GM19455 (cell line): ENCODE results near the gene TCF25.
A peak's percentile ranks its signal among the peaks of the same experiment; 100 is the strongest.

Experiments used
- ATAC-seq: cut with Tn5 transposase; IDR thresholded peaks from one replicate; pipeline ENCODE4 v1.9.1; 2021; ENCODE audit not compliant: unreplicated experiment

Gene TCF25

GRCh38 chr16:89843409-89844350 lies 29.7 kb upstream of the TCF25 start:
- ATAC-seq: no peak

GRCh38 chr16:89844739-89845339 lies 28.6 kb upstream of the TCF25 start:
- no peak for ATAC-seq

GRCh38 chr16:89845417-89845816 lies 28.0 kb upstream of the TCF25 start:
- no peak for ATAC-seq

GRCh38 chr16:89847051-89847939 lies 26.1 kb upstream of the TCF25 start:
- no peak for ATAC-seq

- no peak for ATAC-seq
These were observed 25.5 kb upstream of the TCF25 start for GRCh38 chr16:89847940-89848297.

- ATAC-seq: no peak
These were observed 24.4 kb upstream of the TCF25 start for GRCh38 chr16:89848974-89849373.

- ATAC-seq: no peak
These were observed 19.9 kb upstream of the TCF25 start for GRCh38 chr16:89853306-89853993.

- ATAC-seq: no peak
These were observed 18.0 kb upstream of the TCF25 start for GRCh38 chr16:89855301-89855945.

- no peak for ATAC-seq
These were observed 17.4 kb upstream of the TCF25 start for GRCh38 chr16:89855986-89856385.

GRCh38 chr16:89858973-89859614 lies 14.3 kb upstream of the TCF25 start:
- ATAC-seq: no peak

- no peak for ATAC-seq
These were observed 13.8 kb upstream of the TCF25 start for GRCh38 chr16:89859615-89860007.

GRCh38 chr16:89860747-89861304 lies 12.6 kb upstream of the TCF25 start:
- no peak for ATAC-seq

GRCh38 chr16:89861648-89862047 lies 11.7 kb upstream of the TCF25 start:
- no peak for ATAC-seq

GRCh38 chr16:89862732-89863131 lies 10.7 kb upstream of the TCF25 start:
- no peak for ATAC-seq

GRCh38 chr16:89863741-89864526 lies 9.5 kb upstream of the TCF25 start:
- peak; percentile 48 for ATAC-seq

GRCh38 chr16:89864527-89864820 lies 8.9 kb upstream of the TCF25 start:
- ATAC-seq: no peak

- no peak for ATAC-seq
These were observed 5.5 kb upstream of the TCF25 start for GRCh38 chr16:89867918-89868317.

GRCh38 chr16:89869911-89870310 lies 3.5 kb upstream of the TCF25 start:
- no peak for ATAC-seq

GRCh38 chr16:89870440-89870839 lies 3.0 kb upstream of the TCF25 start:
- no peak for ATAC-seq
